Endothelial cell (in vitro differentiated cells): ENCODE measurements around the gene KCNMB2. TPM values are rescaled to one million over a fixed set of nuclear protein-coding genes. Genes with fewer than 3 reads are reported as not detected.

ENCODE experiments used
- DNase-seq: peaks from one replicate; pipeline ENCODE4 v3.0.0; 2021; ENCODE audit warnings: low spot score
- H3K27ac Mint-ChIP-seq: one replicate; pipeline ENCODE4 v1.8.0; 2021; ENCODE audit warnings: mixed read lengths, inconsistent platforms; ENCODE audit not compliant: unreplicated experiment
- H3K27me3 Mint-ChIP-seq: one replicate; pipeline ENCODE4 v1.8.0; 2021; ENCODE audit warnings: mild to moderate bottlenecking, moderate library complexity, mixed read lengths, inconsistent platforms; ENCODE audit not compliant: unreplicated experiment
- H3K36me3 Mint-ChIP-seq: one replicate; pipeline ENCODE4 v1.8.0; 2021; ENCODE audit warnings: mild to moderate bottlenecking, low read depth, mixed read lengths, inconsistent platforms; ENCODE audit not compliant: unreplicated experiment
- H3K4me1 Mint-ChIP-seq: one replicate; pipeline ENCODE4 v1.8.0; 2021; ENCODE audit warnings: mild to moderate bottlenecking, mixed read lengths, inconsistent platforms; ENCODE audit not compliant: unreplicated experiment
- H3K4me3 Mint-ChIP-seq: one replicate; pipeline ENCODE4 v1.8.0; 2021; ENCODE audit warnings: mild to moderate bottlenecking, mixed read lengths, inconsistent platforms; ENCODE audit not compliant: unreplicated experiment
- H3K9me3 Mint-ChIP-seq: one replicate; pipeline ENCODE4 v1.8.0; 2021; ENCODE audit warnings: mixed read lengths, inconsistent platforms; ENCODE audit not compliant: unreplicated experiment
- total RNA-seq: library from RNA; stranded (reverse); fragmentation: NEBNext Ultra II Directional; extraction: Animal tissue kit (Norgen Biotek cat#: 25700); gene quantifications from one replicate; pipeline ENCODE4 v1.2.1, GENCODE V29; 2021; ENCODE audit not compliant: unreplicated experiment
- TF ChIP-seq, protein P1 (sequence below): fragments of 200-600 bp; sonication (generic); IDR thresholded peaks from one replicate; pipeline ENCODE4 v1.5.0; 2021; ENCODE audit warnings: antibody characterized with exemption; ENCODE audit not compliant: unreplicated experiment

The KCNMB2 gene
- total RNA-seq, 1 donor from 2014 or later, result not detected

DNA sequence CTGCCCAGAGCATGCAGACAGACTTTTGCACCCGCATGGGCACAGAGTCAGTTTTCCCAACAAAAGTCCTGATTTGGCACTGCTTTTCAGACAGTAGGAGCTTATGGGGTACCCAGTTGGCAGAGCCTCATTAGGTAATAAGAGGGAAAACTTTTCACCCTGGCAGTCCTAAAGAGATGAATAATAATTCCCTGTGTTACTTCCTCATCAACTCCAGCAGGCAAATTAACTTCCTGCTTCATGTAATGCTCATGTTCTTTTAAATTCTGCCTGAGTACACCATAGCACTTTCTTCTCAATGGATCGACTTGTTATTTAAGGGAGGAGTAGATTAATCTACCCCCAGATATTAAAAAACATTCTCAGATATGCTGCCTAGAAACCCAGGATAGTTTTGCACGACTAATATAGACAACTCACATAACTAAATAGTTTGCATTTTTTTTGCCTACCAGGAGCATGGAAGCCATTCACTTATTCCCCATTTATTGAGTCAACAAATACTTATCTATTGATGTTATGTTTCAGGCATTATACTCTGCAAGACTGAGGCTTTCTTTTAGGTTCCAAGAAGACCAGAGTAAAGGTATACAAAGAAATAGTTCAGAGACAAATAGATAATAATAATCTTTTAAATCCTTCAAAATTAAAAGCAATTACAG is 214.5 kb downstream of the KCNMB2 start:
- no peaks in the 10 kb centered on the region for H3K27me3 Mint-ChIP-seq

GRCh38 chr3:178752843-178753242 is 216.6 kb downstream of the KCNMB2 start:
- TF ChIP-seq, protein P1, sequence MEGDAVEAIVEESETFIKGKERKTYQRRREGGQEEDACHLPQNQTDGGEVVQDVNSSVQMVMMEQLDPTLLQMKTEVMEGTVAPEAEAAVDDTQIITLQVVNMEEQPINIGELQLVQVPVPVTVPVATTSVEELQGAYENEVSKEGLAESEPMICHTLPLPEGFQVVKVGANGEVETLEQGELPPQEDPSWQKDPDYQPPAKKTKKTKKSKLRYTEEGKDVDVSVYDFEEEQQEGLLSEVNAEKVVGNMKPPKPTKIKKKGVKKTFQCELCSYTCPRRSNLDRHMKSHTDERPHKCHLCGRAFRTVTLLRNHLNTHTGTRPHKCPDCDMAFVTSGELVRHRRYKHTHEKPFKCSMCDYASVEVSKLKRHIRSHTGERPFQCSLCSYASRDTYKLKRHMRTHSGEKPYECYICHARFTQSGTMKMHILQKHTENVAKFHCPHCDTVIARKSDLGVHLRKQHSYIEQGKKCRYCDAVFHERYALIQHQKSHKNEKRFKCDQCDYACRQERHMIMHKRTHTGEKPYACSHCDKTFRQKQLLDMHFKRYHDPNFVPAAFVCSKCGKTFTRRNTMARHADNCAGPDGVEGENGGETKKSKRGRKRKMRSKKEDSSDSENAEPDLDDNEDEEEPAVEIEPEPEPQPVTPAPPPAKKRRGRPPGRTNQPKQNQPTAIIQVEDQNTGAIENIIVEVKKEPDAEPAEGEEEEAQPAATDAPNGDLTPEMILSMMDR, result no peak
- no peaks in the 10 kb centered on the region for H3K27me3 Mint-ChIP-seq

More for the DNA sequence above, 214.5 kb downstream of the KCNMB2 start:
- no peaks in the 10 kb centered on the region for H3K36me3 Mint-ChIP-seq
- DNase-seq, result no peak
- H3K9me3 Mint-ChIP-seq, result no peaks in the 10 kb centered on the region
- no peak overlapping the region for H3K27ac Mint-ChIP-seq
- TF ChIP-seq, protein P1, result no peak
- no peaks in the 10 kb centered on the region for H3K4me1 Mint-ChIP-seq
- no peak overlapping the region for H3K4me3 Mint-ChIP-seq

GRCh38 chr3:178754852-178755510 is 218.7 kb downstream of the KCNMB2 start:
- Mint-ChIP-seq H3K36me3 (no peaks in the 10 kb centered on the region), H3K9me3 (no peaks in the 10 kb centered on the region), H3K4me1 (no peaks in the 10 kb centered on the region), H3K27me3 (no peaks in the 10 kb centered on the region), H3K4me3 (no peak overlapping the region), H3K27ac (no peak overlapping the region)
- TF ChIP-seq, protein P1, result no peak
- no peak for DNase-seq

More at GRCh38 chr3:178752843-178753242, 216.6 kb downstream of the KCNMB2 start:
- Mint-ChIP-seq H3K4me1 (no peaks in the 10 kb centered on the region), H3K4me3 (no peak overlapping the region), H3K9me3 (no peaks in the 10 kb centered on the region), H3K36me3 (no peaks in the 10 kb centered on the region), H3K27ac (no peak overlapping the region)
- no peak for DNase-seq

GRCh38 chr3:178761024-178761423 is 224.8 kb downstream of the KCNMB2 start:
- TF ChIP-seq, protein P1, result no peak
- Mint-ChIP-seq H3K27ac (no peak overlapping the region), H3K36me3 (no peaks in the 10 kb centered on the region), H3K4me1 (no peaks in the 10 kb centered on the region), H3K4me3 (no peak overlapping the region), H3K27me3 (no peaks in the 10 kb centered on the region), H3K9me3 (no peaks in the 10 kb centered on the region)
- no peak for DNase-seq

DNA sequence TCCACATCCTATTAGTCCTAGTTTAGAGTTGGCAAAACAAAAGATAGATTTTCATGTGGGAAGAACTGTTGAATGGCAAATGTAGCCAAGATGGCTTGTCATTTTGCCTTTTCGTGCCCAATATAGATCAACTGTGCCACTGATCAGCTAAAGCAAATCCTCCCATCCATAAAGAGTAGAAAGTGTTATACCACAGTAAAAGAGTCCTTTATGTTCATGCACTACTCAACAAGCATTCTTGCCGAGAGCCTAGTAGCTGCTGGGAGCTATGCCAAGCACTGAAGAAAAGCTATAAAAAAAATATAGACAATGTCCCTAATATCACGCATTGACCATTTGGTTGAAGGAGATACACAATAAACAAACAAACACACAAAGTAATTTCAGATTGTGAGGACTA is 225.2 kb downstream of the KCNMB2 start:
- DNase-seq, result no peak

More for the DNA sequence above, 225.2 kb downstream of the KCNMB2 start:
- no peaks in the 10 kb centered on the region for H3K27me3 Mint-ChIP-seq
- TF ChIP-seq, protein P1, result no peak
- no peak overlapping the region for H3K4me3 Mint-ChIP-seq
- no peaks in the 10 kb centered on the region for H3K36me3 Mint-ChIP-seq
- no peaks in the 10 kb centered on the region for H3K9me3 Mint-ChIP-seq
- no peaks in the 10 kb centered on the region for H3K4me1 Mint-ChIP-seq
- H3K27ac Mint-ChIP-seq, result no peak overlapping the region
